Right lobe of liver (tissue), 4 donors: ENCODE data around the gene CD320.

Experiments used
- POLR2A ChIP-seq: fragments of 450-650 bp; IDR thresholded peaks from one replicate; pipeline ENCODE4 v1.6.1; 2017; ENCODE audit warnings: antibody characterized with exemption, mild to moderate bottlenecking
- TF ChIP-seq, protein P1 (sequence below), 4 donors: fragments of 200-600 bp in 3 of 4; fragments of 450-650 bp in 1 of 4; IDR thresholded peaks; one replicate each; pipeline versions ENCODE4 v1.5.1 to v1.8.0; 2016 to 2022; ENCODE audit warnings: antibody characterized with exemption in 4 of 4, mild to moderate bottlenecking in 2 of 4
- donor health status: DM: no; HTN: no; CAD: no.
- donor health status: DM: no; HTN: no; CAD: no.
- donor health status: DM: no; HTN: yes; CAD: no.

GRCh38 chr19:8306235-8307054, 1.7 kb downstream of the CD320 start:
- TF ChIP-seq POLR2A: no peak
- TF ChIP-seq, protein P1, sequence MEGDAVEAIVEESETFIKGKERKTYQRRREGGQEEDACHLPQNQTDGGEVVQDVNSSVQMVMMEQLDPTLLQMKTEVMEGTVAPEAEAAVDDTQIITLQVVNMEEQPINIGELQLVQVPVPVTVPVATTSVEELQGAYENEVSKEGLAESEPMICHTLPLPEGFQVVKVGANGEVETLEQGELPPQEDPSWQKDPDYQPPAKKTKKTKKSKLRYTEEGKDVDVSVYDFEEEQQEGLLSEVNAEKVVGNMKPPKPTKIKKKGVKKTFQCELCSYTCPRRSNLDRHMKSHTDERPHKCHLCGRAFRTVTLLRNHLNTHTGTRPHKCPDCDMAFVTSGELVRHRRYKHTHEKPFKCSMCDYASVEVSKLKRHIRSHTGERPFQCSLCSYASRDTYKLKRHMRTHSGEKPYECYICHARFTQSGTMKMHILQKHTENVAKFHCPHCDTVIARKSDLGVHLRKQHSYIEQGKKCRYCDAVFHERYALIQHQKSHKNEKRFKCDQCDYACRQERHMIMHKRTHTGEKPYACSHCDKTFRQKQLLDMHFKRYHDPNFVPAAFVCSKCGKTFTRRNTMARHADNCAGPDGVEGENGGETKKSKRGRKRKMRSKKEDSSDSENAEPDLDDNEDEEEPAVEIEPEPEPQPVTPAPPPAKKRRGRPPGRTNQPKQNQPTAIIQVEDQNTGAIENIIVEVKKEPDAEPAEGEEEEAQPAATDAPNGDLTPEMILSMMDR (IDR thresholded peaks at IDR 0.05): no peak
